Adrenal gland (tissue), 12 donors: ENCODE measurements around the gene ZFP57. TPM values are rescaled to one million over a fixed set of nuclear protein-coding genes. Genes with fewer than 3 reads are reported as not detected.

ENCODE experiments used
- DNase-seq, 7 donors: peaks; one replicate each; pipeline ENCODE4 v3.0.0-alpha.2; 2019 to 2020
- H3K27ac ChIP-seq, 5 donors: fragments of 200-600 bp; sonication (generic) in 4 of 5; 1 replicate in 3 of 5; 2 replicates in 2 of 5; pipeline versions ENCODE4 v1.5.1 to v1.8.0; 2016 to 2020; ENCODE audit warnings: mild to moderate bottlenecking in 1 of 5
- H3K27me3 ChIP-seq: fragments of 200-600 bp; 2 replicates; pipeline ENCODE4 v1.8.0; 2021
- H3K36me3 ChIP-seq, 2 donors: fragments of 200-600 bp; replicated peaks in 1 of 2; 1 replicate in 1 of 2; 2 replicates in 1 of 2; pipeline versions ENCODE4 v1.5.1 to v1.8.0; 2018 to 2022
- H3K4me1 ChIP-seq, 2 donors: fragments of 200-600 bp; replicated peaks in 1 of 2; 1 replicate in 1 of 2; 2 replicates in 1 of 2; pipeline versions ENCODE4 v1.5.1 to v1.8.0; 2018 to 2021
- H3K4me3 ChIP-seq, 4 donors: fragments of 200-600 bp; sonication (generic) in 3 of 4; one replicate each; pipeline ENCODE4 v1.5.1; 2016 to 2018
- H3K9me3 ChIP-seq, 3 donors: fragments of 200-600 bp; sonication (generic) in 1 of 3; replicated peaks in 1 of 3; 1 replicate in 2 of 3; 2 replicates in 1 of 3; pipeline versions ENCODE4 v1.5.1 to v1.8.0; 2016 to 2021
- CTCF ChIP-seq, 6 experiments: fragments of 450-650 bp in 4 of 6; fragments of 200-600 bp in 2 of 6; sonication (generic) in 1 of 6; IDR thresholded peaks; 1 replicate in 5 of 6; 2 replicates in 1 of 6; pipeline versions ENCODE4 v1.5.1 to v1.8.0; 2016 to 2021; ENCODE audit warnings: antibody characterized with exemption in 6 of 6, mild to moderate bottlenecking in 2 of 6, moderate library complexity in 1 of 6
- POLR2A ChIP-seq, 2 donors: fragments of 450-650 bp; IDR thresholded peaks; one replicate each; pipeline ENCODE4 v1.6.1; 2017; ENCODE audit warnings: antibody characterized with exemption in 2 of 2, mild to moderate bottlenecking in 2 of 2, moderate library complexity in 1 of 2
- WGBS, 4 donors: extraction: QIAGEN DNeasy Blood & Tissue Kit in 2 of 4; methylation state at CpG; one replicate each; pipeline versions ENCODE4 v1.1.5 to v1.1.7; 2013 to 2017; 5-methylcytosine and 5-hydroxymethylcytosine counted together
- intact Hi-C, 2 donors: fragments of 100-400 bp; cut with DNase I; formaldehyde crosslinking; loops; one replicate each; pipeline versions ENCODE4 v1.14.1 to v1.15.0; 2022 to 2023
- polyA plus RNA-seq, 3 donors: library from polyadenylated mRNA; stranded (reverse); fragments of 200-250 nt in 2 of 3; fragments of 350-450 nt in 1 of 3; fragmentation: Illumina TruSeq in 1 of 3; extraction: RNeasy Lipid Tissue Mini Kit (QIAGEN cat#74804) in 1 of 3; gene quantifications; one replicate each; pipeline ENCODE4 v1.2.3, GENCODE V29; 2013 to 2014
- total RNA-seq, 9 donors: library from RNA; depleted of rRNA in 4 of 9; stranded (reverse); fragments of >200 nt in 4 of 9; fragments of 120-200 nt in 1 of 9; fragmentation: NEBNext Ultra II Directional in 1 of 9; extraction: Animal tissue kit (Norgen Biotek cat#: 25700) in 1 of 9; gene quantifications; one replicate each; pipeline versions ENCODE4 v1.1.0 to v1.2.4, GENCODE V29; 2013 to 2023
- donor health status: healthy with polysubstance abuse.
- donor health status: Bipolar disorder and iron deficiency.
- donor health status: DM: yes; HTN: yes; CAD: no.
- donor health status: DM: no; HTN: no; CAD: no.
- donor health status: DM: no; HTN: no; CAD: no.
- donor health status: DM: yes; HTN: yes; CAD: no.

ZFP57 gene
- total and polyA plus RNA-seq, 12 donors = 0.06 to 1.9 (median 0.96) TPM; not detected in 7

GRCh38 chr6:29679962-29680361 is 990 bp downstream of the ZFP57 start:
- no peaks in the 10 kb centered on the region for H3K36me3 ChIP-seq
- DNase-seq = no peak
- intact Hi-C loops = no loop called here
- no peaks in the 10 kb centered on the region for H3K27me3 ChIP-seq
- no peaks in the 10 kb centered on the region for H3K4me1 ChIP-seq
- H3K9me3 ChIP-seq = no peaks in the 10 kb centered on the region
- TF ChIP-seq CTCF (IDR thresholded peaks at IDR 0.05) (no peak), POLR2A (IDR thresholded peaks at IDR 0.05) (no peak)
- no peak overlapping the region for H3K4me3 ChIP-seq
- H3K27ac ChIP-seq = no peak overlapping the region
- WGBS, 4 donors = 55 to 76% (median 72%) methylated on average over 8 to 13 of the region's 13 CpGs

- H3K27me3 ChIP-seq = no peaks in the 10 kb centered on the region
- H3K9me3 ChIP-seq = no peaks in the 10 kb centered on the region
- TF ChIP-seq CTCF (IDR thresholded peaks at IDR 0.05) (no peak), POLR2A (IDR thresholded peaks at IDR 0.05) (no peak)
- H3K36me3 ChIP-seq = no peaks in the 10 kb centered on the region
- DNase-seq = no peak
- H3K4me1 ChIP-seq = no peaks in the 10 kb centered on the region
- intact Hi-C loops = no loop called here
- H3K4me3 ChIP-seq = no peak overlapping the region
- WGBS, 4 donors = 77 to 88% (median 79%) methylated on average over 5 of the region's 5 CpGs
- no peak overlapping the region for H3K27ac ChIP-seq
Observed at GRCh38 chr6:29678114-29678513, 2.8 kb downstream of the ZFP57 start.

- no peak for TF ChIP-seq POLR2A (IDR thresholded peaks at IDR 0.05)
- TF ChIP-seq CTCF (IDR thresholded peaks at IDR 0.05) = no peak
- Histone ChIP-seq H3K27ac (no peak overlapping the region), H3K27me3 (no peaks in the 10 kb centered on the region), H3K4me1 (no peaks in the 10 kb centered on the region), H3K36me3 (no peaks in the 10 kb centered on the region), H3K9me3 (no peaks in the 10 kb centered on the region), H3K4me3 (no peak overlapping the region)
- WGBS, 4 donors = 17 to 38% (median 22%) methylated on average over 2 of the region's 2 CpGs
- no peak for DNase-seq
- intact Hi-C loops = no loop called here
Observed at GRCh38 chr6:29676981-29677601, 3.9 kb downstream of the ZFP57 start.

GRCh38 chr6:29675561-29675960 is 5.4 kb downstream of the ZFP57 start:
- TF ChIP-seq CTCF (IDR thresholded peaks at IDR 0.05) (no peak), POLR2A (IDR thresholded peaks at IDR 0.05) (no peak)

More at GRCh38 chr6:29675561-29675960, 5.4 kb downstream of the ZFP57 start:
- Histone ChIP-seq H3K36me3 (no peaks in the 10 kb centered on the region), H3K27ac (no peak overlapping the region), H3K27me3 (no peaks in the 10 kb centered on the region), H3K4me3 (no peak overlapping the region), H3K4me1 (no peaks in the 10 kb centered on the region), H3K9me3 (no peaks in the 10 kb centered on the region)
- no peak for DNase-seq
- intact Hi-C loops = no loop called here
- WGBS, 4 donors = 43 to 100% (median 95%) methylated on average over 1 of the region's 1 CpG
